CD8-positive, alpha-beta memory T cell (primary cell): Measurements from ENCODE around the gene TENT4A. TPM values are rescaled to one million over a fixed set of nuclear protein-coding genes. Genes with fewer than 3 reads are reported as not detected.

ENCODE experiments used
- CTCF ChIA-PET: fragments of 350-600 bp; sonication (Branson Sonifier 250); formaldehyde crosslinking; loops from one replicate; lab custom pipeline; 2021; ENCODE audit warnings: antibody characterized with exemption; lab: Charles Lee
- POLR2A ChIA-PET: fragments of 350-600 bp; sonication (Branson Sonifier 250); formaldehyde crosslinking; loops from one replicate; lab custom pipeline; 2021; ENCODE audit warnings: antibody characterized with exemption; lab: Charles Lee
- DNase-seq, 5 donors: peaks; one replicate each; pipeline versions ENCODE4 v3.0.0 to v3.0.0-alpha.2; 2020 to 2022; ENCODE audit warnings: mixed read lengths in 1 of 5
- H3K27ac ChIP-seq: one replicate; pipeline ENCODE4 v1.7.0; 2013; ENCODE audit warnings: low read depth, mild to moderate bottlenecking, low read length, moderate library complexity
- H3K27me3 ChIP-seq: 2 replicates; pipeline ENCODE4 v1.7.0; 2013; ENCODE audit warnings: low read length, mild to moderate bottlenecking; ENCODE audit not compliant: insufficient read depth, poor library complexity, severe bottlenecking
- H3K36me3 ChIP-seq: 2 replicates; pipeline ENCODE4 v1.7.0; 2013; ENCODE audit warnings: mild to moderate bottlenecking, low read length, moderate library complexity; ENCODE audit not compliant: insufficient read depth
- H3K4me1 ChIP-seq: 2 replicates; pipeline ENCODE4 v1.7.0; 2013; ENCODE audit warnings: mild to moderate bottlenecking, low read length, moderate library complexity; ENCODE audit not compliant: insufficient read depth
- H3K4me3 ChIP-seq: 2 replicates; pipeline ENCODE4 v1.7.0; 2013; ENCODE audit warnings: mild to moderate bottlenecking, low read length
- H3K9me3 ChIP-seq: 2 replicates; pipeline ENCODE4 v1.7.0; 2013; ENCODE audit warnings: mild to moderate bottlenecking, low read length
- H3K27ac Mint-ChIP-seq, 8 donors: one replicate each; pipeline ENCODE4 v1.8.0; 2020 to 2021; ENCODE audit warnings: mixed read lengths in 8 of 8, mild to moderate bottlenecking in 6 of 8, inconsistent platforms in 3 of 8, moderate library complexity in 3 of 8
- H3K27me3 Mint-ChIP-seq, 2 donors: one replicate each; pipeline ENCODE4 v1.8.0; 2020 to 2021; ENCODE audit warnings: mixed read lengths in 2 of 2, mild to moderate bottlenecking in 1 of 2, moderate library complexity in 1 of 2
- H3K36me3 Mint-ChIP-seq, 3 donors: one replicate each; pipeline ENCODE4 v1.8.0; 2020 to 2021; ENCODE audit warnings: mixed read lengths in 3 of 3, inconsistent platforms in 1 of 3, mild to moderate bottlenecking in 1 of 3
- H3K4me1 Mint-ChIP-seq, 3 donors: one replicate each; pipeline ENCODE4 v1.8.0; 2020 to 2021; ENCODE audit warnings: mixed read lengths in 3 of 3, inconsistent platforms in 1 of 3, mild to moderate bottlenecking in 1 of 3
- H3K4me3 Mint-ChIP-seq, 7 donors: one replicate each; pipeline ENCODE4 v1.8.0; 2020 to 2021; ENCODE audit warnings: mixed read lengths in 7 of 7, mild to moderate bottlenecking in 6 of 7, moderate library complexity in 4 of 7, inconsistent platforms in 2 of 7
- H3K9me3 Mint-ChIP-seq, 5 donors: one replicate each; pipeline ENCODE4 v1.8.0; 2020 to 2022; ENCODE audit warnings: mixed read lengths in 5 of 5, mild to moderate bottlenecking in 3 of 5, moderate library complexity in 2 of 5, inconsistent platforms in 1 of 5
- polyA plus RNA-seq: library from polyadenylated mRNA; unstranded; fragments of 300-500 nt; fragmentation: Illumina TruSeq; gene quantifications from one replicate; pipeline ENCODE4 v1.2.3, GENCODE V29; 2021
- total RNA-seq, 2 experiments: library from RNA; stranded (reverse); gene quantifications; one replicate each; pipeline ENCODE4 v1.2.3, GENCODE V29; 2021

The TENT4A gene
- total and polyA plus RNA-seq, 3 experiments from 2014 or later = 1.1 to 28.4 (median 25.6) TPM

DNA sequence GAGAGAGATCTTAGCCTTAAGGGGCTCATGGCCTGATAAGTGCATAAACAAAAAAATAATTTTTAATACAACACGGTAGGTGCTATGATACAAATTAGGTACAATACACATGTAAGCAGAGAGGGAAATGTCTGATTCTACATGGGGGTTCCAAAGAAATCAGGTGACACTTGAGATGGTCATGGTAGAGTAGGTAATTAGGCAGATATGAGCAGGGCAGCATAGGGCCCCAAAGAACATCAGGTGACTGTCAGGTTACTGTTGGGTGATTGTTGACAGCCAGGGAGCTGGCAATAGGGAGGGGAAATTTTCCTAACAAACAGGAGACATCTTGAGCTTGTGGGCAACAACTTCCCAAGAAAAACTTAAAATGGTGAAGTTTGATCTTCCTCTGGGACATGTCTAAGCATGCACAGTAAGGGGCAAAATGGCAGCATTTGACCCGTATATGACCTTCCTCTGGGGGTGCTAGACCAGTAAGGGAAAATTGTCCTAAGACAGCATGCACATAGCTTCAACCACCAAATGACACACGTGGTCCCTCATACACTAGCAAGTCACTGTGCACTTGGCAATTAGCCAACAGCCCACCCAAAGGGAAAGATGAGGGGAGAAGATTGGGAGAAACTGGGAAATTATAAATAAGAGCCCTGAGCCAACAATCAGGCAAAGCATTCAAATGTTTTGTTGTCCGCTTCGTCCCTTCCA, 37.3 kb upstream of the TENT4A start:
- H3K27ac Mint-ChIP-seq = no peak overlapping the region
- H3K27me3 Mint-ChIP-seq = peaks cover 4 to 7% of the 10 kb centered on the region in 2 donors
- Histone ChIP-seq H3K27ac (no peak overlapping the region), H3K9me3 (no peaks in the 10 kb centered on the region), H3K27me3 (no peaks in the 10 kb centered on the region), H3K4me1 (no peaks in the 10 kb centered on the region), H3K4me3 (no peak overlapping the region), H3K36me3 (no peaks in the 10 kb centered on the region)
- CTCF ChIA-PET = no interaction called here
- H3K36me3 Mint-ChIP-seq = peaks cover 2 to 21% (median 11%) of the 10 kb centered on the region in 3 donors
- H3K4me1 Mint-ChIP-seq = no peaks in the 10 kb centered on the region
- no peak overlapping the region for H3K4me3 Mint-ChIP-seq
- no peak for DNase-seq
- POLR2A ChIA-PET = no interaction called here
- peaks cover 0 to 5% (median 0%) of the 10 kb centered on the region in 5 donors for H3K9me3 Mint-ChIP-seq

DNA sequence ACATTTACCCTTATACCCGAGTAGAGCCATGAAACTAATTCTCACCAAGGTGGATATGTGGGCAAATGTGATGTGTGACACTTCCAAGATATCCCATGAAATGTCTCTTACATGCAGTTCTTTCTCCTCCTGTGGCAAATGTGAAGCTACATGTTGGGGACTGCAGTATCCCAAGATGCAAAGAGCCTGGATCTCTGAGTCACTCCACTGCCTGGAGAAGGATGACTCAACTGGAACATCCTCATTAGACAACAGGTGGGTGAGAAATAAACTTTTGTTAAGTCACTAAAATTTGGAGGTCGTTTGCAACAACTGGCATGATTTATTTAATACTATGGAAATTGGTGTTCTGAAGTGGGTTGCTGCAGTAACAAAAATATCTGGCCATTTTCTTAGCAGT, 36.5 kb upstream of the TENT4A start:
- peaks cover 0 to 5% (median 0%) of the 10 kb centered on the region in 5 donors for H3K9me3 Mint-ChIP-seq
- peaks cover 0 to 13% (median 6%) of the 10 kb centered on the region in 3 donors for H3K36me3 Mint-ChIP-seq
- H3K27me3 Mint-ChIP-seq = peaks cover 7 to 10% of the 10 kb centered on the region in 2 donors
- no peak for DNase-seq
- no peak overlapping the region for H3K27ac Mint-ChIP-seq
- Histone ChIP-seq H3K36me3 (no peaks in the 10 kb centered on the region), H3K4me1 (no peaks in the 10 kb centered on the region), H3K4me3 (no peak overlapping the region), H3K9me3 (no peaks in the 10 kb centered on the region), H3K27ac (no peak overlapping the region), H3K27me3 (no peaks in the 10 kb centered on the region)
- no peak overlapping the region for H3K4me3 Mint-ChIP-seq
- ChIA-PET CTCF (no interaction called here), POLR2A (no interaction called here)
- no peaks in the 10 kb centered on the region for H3K4me1 Mint-ChIP-seq

DNA sequence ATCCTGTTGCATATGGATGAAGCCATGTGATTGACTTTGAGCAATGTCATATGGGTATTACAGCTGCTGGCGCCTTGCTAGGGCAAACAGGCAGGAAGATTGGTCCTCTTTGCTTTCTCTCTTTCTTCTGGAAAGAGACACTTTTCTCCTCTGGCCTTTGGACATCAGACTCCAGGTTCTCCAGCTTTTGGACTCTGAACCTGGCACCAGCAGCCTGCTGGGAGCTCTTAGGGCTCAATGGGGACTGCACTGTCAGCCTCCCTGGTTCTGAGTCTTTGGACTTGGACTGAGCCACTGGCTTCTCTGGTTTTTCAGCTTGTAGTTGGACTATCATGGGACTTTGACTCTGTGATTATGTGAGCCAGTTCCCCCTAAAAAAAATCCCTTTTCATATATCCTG, 34.8 kb upstream of the TENT4A start:
- DNase-seq = no peak
- H3K27ac ChIP-seq = no peak overlapping the region
- H3K4me1 ChIP-seq = no peaks in the 10 kb centered on the region
- Mint-ChIP-seq H3K4me3 (no peak overlapping the region), H3K27ac (no peak overlapping the region), H3K36me3 (peaks cover 0 to 5% (median 3%) of the 10 kb centered on the region in 3 donors), H3K4me1 (no peaks in the 10 kb centered on the region), H3K9me3 (no peaks in the 10 kb centered on the region), H3K27me3 (peaks cover 13 to 15% of the 10 kb centered on the region in 2 donors)
- POLR2A ChIA-PET = no interaction called here
- no peak overlapping the region for H3K4me3 ChIP-seq
- no peaks in the 10 kb centered on the region for H3K9me3 ChIP-seq
- CTCF ChIA-PET = no interaction called here
- no peaks in the 10 kb centered on the region for H3K36me3 ChIP-seq
- H3K27me3 ChIP-seq = no peaks in the 10 kb centered on the region

DNA sequence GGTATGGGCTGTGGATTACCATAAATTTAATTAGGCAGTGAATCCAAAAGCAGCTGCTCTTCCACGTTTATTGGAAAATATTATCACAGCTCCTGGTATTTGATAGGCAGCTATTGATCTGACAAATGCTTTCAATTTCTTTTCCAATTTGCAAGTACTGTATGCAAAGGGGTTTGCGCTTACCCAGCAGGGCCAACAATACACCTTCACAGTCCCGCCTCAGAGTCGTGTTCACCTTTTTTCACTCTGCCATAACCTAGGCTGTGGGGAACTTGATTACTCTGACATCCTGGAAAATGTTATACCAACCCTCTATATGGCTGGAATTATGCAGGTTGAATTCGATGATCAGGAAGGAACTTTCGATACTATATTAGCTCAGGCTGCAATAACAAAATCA, 32.3 kb upstream of the TENT4A start:
- Histone ChIP-seq H3K4me3 (no peak overlapping the region), H3K36me3 (no peaks in the 10 kb centered on the region), H3K27me3 (peaks cover 11% of the 10 kb centered on the region), H3K27ac (no peak overlapping the region), H3K9me3 (no peaks in the 10 kb centered on the region), H3K4me1 (no peaks in the 10 kb centered on the region)
- ChIA-PET CTCF (no interaction called here), POLR2A (no interaction called here)
- no peak for DNase-seq
- no peaks in the 10 kb centered on the region for H3K4me1 Mint-ChIP-seq
- H3K4me3 Mint-ChIP-seq = no peak overlapping the region
- H3K9me3 Mint-ChIP-seq = no peaks in the 10 kb centered on the region
- H3K27me3 Mint-ChIP-seq = peaks cover 29 to 35% of the 10 kb centered on the region in 2 donors
- peaks cover 0 to 3% (median 2%) of the 10 kb centered on the region in 3 donors for H3K36me3 Mint-ChIP-seq
- H3K27ac Mint-ChIP-seq = no peak overlapping the region

DNA sequence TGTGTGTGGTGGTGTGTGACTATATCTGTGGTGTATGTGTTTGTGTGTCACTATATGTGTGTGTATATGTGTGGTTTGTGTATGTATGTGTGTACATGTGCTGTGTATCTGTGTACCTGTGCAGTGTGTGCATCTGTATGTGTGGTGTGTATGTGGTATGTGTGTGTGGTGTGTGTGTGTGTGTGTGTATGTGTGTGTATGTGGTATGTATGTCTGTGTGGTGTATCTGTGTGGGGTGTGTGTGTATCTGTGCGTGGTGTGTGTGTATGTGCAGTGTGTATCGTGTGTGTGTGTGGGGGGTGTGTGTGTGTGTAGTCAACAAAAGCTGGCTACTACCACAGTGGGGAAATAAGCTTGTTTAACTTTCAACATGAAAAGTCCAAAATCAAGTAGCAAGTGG, 31.6 kb upstream of the TENT4A start:
- H3K27me3 Mint-ChIP-seq = peaks cover 34 to 42% of the 10 kb centered on the region in 2 donors
- Histone ChIP-seq H3K4me3 (no peak overlapping the region), H3K36me3 (no peaks in the 10 kb centered on the region), H3K27ac (no peak overlapping the region), H3K9me3 (no peaks in the 10 kb centered on the region), H3K27me3 (peaks cover 11% of the 10 kb centered on the region), H3K4me1 (no peaks in the 10 kb centered on the region)
- H3K9me3 Mint-ChIP-seq = no peaks in the 10 kb centered on the region
- ChIA-PET POLR2A (no interaction called here), CTCF (no interaction called here)
- peaks cover 0 to 3% (median under 1%) of the 10 kb centered on the region in 3 donors for H3K4me1 Mint-ChIP-seq
- H3K36me3 Mint-ChIP-seq = peaks cover 0 to 2% (median 0%) of the 10 kb centered on the region in 3 donors
- no peak for DNase-seq
- H3K27ac Mint-ChIP-seq = no peak overlapping the region
- no peak overlapping the region for H3K4me3 Mint-ChIP-seq

DNA sequence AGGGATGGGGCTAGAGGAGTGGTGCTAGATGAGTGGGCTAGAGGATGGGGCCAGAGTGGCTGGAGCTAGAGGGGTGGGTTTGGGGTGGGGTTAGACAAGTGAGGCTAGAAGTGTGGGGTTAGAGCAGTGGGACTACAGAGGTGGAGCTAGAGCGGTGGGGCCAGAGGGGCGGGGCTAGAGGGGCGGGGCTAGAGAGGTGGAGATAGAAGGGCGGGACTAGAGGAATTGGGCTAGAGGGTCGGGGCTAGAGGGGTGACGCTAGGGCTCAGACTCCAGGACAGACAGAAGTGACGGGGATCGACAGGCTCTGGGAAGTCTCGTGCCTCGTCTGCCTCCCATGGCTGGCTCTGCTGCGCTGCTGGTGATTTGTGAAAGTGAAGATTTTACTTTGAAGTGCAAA, 31.0 kb upstream of the TENT4A start:
- POLR2A ChIA-PET = no interaction called here
- DNase-seq = no peak
- no peaks in the 10 kb centered on the region for H3K4me1 ChIP-seq
- H3K36me3 ChIP-seq = no peaks in the 10 kb centered on the region
- H3K27ac ChIP-seq = no peak overlapping the region
- H3K27me3 ChIP-seq = peaks cover 11% of the 10 kb centered on the region
- no peak overlapping the region for H3K4me3 ChIP-seq
- H3K36me3 Mint-ChIP-seq = peaks cover 0 to 2% (median 0%) of the 10 kb centered on the region in 3 donors
- no peak overlapping the region for H3K4me3 Mint-ChIP-seq
- no peak overlapping the region for H3K27ac Mint-ChIP-seq
- no peaks in the 10 kb centered on the region for H3K9me3 Mint-ChIP-seq
- peaks cover under 1 to 6% (median 3%) of the 10 kb centered on the region in 3 donors for H3K4me1 Mint-ChIP-seq
- H3K9me3 ChIP-seq = no peaks in the 10 kb centered on the region
- peaks cover 39 to 47% of the 10 kb centered on the region in 2 donors for H3K27me3 Mint-ChIP-seq
- CTCF ChIA-PET = no interaction called here

DNA sequence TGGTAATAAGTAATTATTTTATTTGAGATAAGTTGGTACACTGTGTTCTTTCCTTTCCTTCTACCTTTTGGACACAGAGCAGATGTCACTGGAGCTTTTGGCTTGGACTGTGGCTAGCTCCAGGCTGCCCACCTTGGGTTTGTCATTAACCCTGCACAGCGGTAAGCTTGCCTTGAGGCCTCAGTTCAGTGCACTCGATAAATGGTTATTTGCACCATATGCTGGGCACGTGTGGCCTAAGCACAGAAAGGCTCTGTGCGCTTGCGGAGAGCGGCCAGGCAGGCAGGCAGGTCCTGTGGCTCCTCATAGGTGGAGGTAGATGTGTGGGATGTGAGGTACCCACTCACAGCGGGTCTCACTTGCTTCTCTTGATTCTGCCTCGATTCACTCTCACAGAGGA, 30.0 kb upstream of the TENT4A start:
- H3K36me3 ChIP-seq = no peaks in the 10 kb centered on the region
- no peak overlapping the region for H3K27ac ChIP-seq
- Mint-ChIP-seq H3K36me3 (peaks cover 0 to 2% (median 0%) of the 10 kb centered on the region in 3 donors), H3K9me3 (peaks cover 0 to 3% (median 0%) of the 10 kb centered on the region in 5 donors), H3K4me1 (peaks cover 5 to 10% (median 6%) of the 10 kb centered on the region in 3 donors), H3K4me3 (no peak overlapping the region), H3K27me3 (peaks cover 42 to 56% of the 10 kb centered on the region in 2 donors), H3K27ac (no peak overlapping the region)
- DNase-seq = no peak
- H3K27me3 ChIP-seq = peaks cover 14% of the 10 kb centered on the region
- ChIA-PET POLR2A (no interaction called here), CTCF (no interaction called here)
- no peak overlapping the region for H3K4me3 ChIP-seq
- no peaks in the 10 kb centered on the region for H3K4me1 ChIP-seq
- H3K9me3 ChIP-seq = no peaks in the 10 kb centered on the region

DNA sequence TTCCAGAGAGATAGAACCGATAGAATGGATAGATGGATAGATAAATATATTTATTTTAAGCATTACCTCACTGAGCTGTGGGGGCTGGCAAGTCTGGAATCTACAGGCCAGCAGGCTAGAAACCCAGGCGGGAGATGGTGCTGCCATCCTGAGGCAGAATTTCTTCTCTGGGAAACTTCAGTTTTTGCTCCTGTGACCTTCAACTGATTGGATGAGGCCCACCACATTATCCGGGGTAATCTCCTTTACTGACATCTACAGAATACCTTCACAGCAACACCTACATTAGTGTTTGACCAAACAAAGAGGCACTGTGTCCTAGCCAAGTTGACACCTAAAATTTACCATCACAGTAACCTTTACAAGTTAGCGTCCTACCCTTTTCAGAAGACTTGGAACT, 29.2 kb upstream of the TENT4A start:
- no peak for DNase-seq
- H3K36me3 ChIP-seq = no peaks in the 10 kb centered on the region
- no peaks in the 10 kb centered on the region for H3K9me3 ChIP-seq
- peaks cover 17% of the 10 kb centered on the region for H3K27me3 ChIP-seq
- H3K4me1 ChIP-seq = no peaks in the 10 kb centered on the region
- H3K4me1 Mint-ChIP-seq = peaks cover 5 to 10% (median 6%) of the 10 kb centered on the region in 3 donors
- CTCF ChIA-PET = no interaction called here
- no peak overlapping the region for H3K27ac ChIP-seq
- no peaks in the 10 kb centered on the region for H3K36me3 Mint-ChIP-seq
- H3K4me3 Mint-ChIP-seq = no peak overlapping the region
- no peak overlapping the region for H3K27ac Mint-ChIP-seq
- POLR2A ChIA-PET = no interaction called here
- H3K4me3 ChIP-seq = no peak overlapping the region
- peaks cover 0 to 3% (median 0%) of the 10 kb centered on the region in 5 donors for H3K9me3 Mint-ChIP-seq
- H3K27me3 Mint-ChIP-seq = peaks cover 47 to 62% of the 10 kb centered on the region in 2 donors
